T47D (cell line): ENCODE measurements around the gene SLC1A5.
A peak's percentile ranks its signal among the peaks of the same experiment; 100 is the strongest.

Source experiments
- DNase-seq, 2 experiments: peaks; one replicate each; pipeline versions ENCODE4 v3.0.0 to v3.0.0-alpha.2; 2011 to 2012; ENCODE audit warnings: low read depth in 1 of 2, low spot score in 1 of 2
- JUND ChIP-seq: IDR thresholded peaks from 2 replicates; pipeline ENCODE4 v1.6.1; 2012; ENCODE audit warnings: low read depth
- in situ Hi-C: cut with HindIII; loops from 2 replicates; pipeline ENCODE4 v1.10.0; 2016; ENCODE audit warnings: low sequenced_read_pairs, low pct_unique_long_range_greater_than_20kb

SLC1A5 gene

DNA sequence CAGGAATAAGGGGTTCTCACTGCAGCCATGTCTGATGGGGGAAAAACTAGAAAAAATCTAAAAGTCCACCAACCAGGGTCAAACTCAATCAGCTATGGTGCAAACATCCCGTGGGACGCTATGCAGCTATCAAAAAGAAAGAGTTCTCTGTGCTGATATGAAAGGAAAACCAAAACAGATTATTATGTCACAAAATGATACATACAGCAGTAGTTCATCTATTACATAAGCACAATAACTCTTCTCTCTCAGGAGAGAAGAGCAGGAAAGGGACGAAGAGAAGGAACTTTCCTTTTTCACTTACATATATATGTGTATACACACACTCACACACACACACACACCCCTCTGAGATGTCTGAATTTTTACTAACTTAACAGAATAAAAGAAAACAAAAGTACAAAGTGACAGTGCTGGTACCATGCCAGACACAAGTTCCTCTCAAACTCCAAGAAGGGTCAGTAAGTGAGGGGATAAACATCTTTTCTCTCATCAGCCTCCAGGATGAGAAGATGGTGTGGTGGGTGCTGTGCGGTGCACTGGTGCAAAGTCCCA is 45.4 kb downstream of the SLC1A5 start:
- in situ Hi-C loops, result no loop called here
- TF ChIP-seq JUND, result no peak
- DNase-seq, result no peak

GRCh38 chr19:46741447-46741846 is 46.9 kb downstream of the SLC1A5 start:
- DNase-seq, result no peak
- in situ Hi-C loops, result no loop called here
- no peak for TF ChIP-seq JUND

GRCh38 chr19:46739290-46739771 is 49.1 kb downstream of the SLC1A5 start:
- no peak for TF ChIP-seq JUND
- in situ Hi-C loops, result no loop called here
- no peak for DNase-seq

DNA sequence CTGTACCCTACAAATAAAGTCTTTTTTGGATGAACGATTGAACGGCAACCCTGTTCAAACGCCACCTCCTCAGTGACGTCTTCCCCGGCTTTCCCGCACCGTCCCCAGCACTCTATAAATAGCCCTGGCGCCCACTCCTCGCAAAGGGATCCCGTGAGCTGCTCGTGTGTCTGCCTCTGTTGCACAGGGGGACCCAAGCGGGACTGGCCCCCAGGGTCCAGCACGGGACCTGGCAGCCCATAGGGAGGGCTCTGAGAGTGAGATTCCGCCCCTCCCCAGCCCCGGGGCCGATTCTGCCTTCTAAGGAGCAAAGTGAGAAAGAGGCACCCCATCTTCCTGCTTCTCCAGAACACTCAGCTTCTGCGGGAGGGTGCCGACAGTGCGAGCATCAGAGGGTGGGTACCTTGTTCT is 50.6 kb downstream of the SLC1A5 start:
- TF ChIP-seq JUND, result no peak
- no peak for DNase-seq
- in situ Hi-C loops, result no loop called here

DNA sequence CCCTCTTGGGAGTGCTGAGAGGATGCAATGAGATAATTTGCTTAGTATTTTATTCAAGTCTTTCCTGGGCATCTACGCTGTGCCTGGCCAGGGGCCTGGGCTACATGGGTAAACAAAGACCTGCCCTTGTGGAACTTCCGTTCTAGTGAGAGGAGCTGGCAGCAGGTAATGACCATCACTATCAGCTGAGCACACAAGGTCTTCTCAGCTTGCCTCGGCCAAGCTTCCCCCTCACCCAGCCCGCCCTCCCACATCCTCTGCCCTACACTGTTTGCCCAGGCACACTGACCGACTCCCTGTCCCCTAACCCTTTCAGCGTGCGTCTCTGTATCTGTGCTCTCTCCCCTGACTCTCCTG is 51.1 kb downstream of the SLC1A5 start:
- in situ Hi-C loops, result no loop called here
- DNase-seq, result no peak
- no peak for TF ChIP-seq JUND

- DNase-seq, result no peak
- no peak for TF ChIP-seq JUND
- in situ Hi-C loops, result no loop called here
These were observed 51.7 kb downstream of the SLC1A5 start for GRCh38 chr19:46736531-46737297.

DNA sequence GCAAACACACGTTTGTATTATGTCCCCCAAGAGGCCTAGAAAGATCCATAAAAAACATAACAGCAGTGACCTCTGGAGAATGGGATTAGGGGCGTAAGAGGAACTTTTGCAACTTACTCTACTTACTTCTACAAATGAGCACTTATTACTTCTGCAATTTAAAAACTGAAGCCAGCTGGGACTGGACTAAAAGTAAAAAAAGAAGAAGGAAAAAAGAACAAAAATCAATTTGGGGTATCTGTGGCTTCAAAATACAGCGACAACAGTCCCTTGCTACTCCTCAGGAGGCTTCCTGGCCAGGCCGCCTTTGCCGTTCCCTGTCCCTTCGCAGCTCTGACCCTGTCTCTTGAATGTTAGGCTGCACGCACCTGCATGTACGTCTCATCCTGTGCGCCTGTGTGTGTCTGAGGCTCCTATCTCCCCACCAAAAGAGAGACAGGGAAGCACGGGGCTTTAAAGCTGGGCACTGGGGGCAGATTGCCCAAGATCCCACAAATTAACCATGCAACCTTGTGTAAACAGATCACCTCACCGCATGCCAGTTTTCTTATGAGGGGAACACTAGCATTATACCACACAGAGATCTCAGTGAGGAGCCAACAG is 54.6 kb downstream of the SLC1A5 start:
- in situ Hi-C loops, result no loop called here
- TF ChIP-seq JUND, result no peak
- DNase-seq, result no peak

DNA sequence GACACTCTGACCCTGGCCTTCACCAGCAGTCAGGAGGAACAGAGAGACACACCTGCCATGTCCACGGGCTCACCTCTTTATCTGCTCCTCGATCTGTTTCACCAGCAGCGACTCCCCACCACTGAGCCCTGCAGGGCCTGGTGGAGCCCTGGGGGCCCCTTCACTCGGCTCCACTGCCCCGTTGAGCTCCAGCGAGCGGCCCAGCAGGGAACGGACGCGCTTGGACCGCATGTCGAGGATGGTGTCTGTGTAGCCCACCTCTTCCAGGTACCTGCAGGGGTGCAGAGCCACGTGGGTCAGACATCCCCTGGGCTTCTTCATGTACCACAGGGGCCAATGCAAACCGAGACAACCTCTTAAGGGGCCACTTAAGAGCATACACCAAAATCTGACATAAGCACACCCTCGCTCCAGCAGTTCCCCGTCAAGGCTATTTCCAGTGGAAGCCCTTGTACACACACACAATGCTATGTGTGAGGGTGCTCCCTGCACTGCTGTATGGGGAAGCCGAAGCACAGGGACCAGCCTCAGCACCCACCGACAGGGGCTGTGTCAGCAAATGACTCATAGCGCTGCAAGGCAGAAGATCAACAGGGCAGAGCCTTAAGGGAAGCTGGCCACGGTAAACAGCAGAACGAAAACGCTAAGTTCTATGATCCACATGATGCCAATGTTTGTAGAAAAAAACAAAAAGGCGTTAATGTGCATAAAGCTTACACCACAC is 55.3 kb downstream of the SLC1A5 start:
- in situ Hi-C loops, result no loop called here
- TF ChIP-seq JUND, result no peak
- DNase-seq, result no peak

DNA sequence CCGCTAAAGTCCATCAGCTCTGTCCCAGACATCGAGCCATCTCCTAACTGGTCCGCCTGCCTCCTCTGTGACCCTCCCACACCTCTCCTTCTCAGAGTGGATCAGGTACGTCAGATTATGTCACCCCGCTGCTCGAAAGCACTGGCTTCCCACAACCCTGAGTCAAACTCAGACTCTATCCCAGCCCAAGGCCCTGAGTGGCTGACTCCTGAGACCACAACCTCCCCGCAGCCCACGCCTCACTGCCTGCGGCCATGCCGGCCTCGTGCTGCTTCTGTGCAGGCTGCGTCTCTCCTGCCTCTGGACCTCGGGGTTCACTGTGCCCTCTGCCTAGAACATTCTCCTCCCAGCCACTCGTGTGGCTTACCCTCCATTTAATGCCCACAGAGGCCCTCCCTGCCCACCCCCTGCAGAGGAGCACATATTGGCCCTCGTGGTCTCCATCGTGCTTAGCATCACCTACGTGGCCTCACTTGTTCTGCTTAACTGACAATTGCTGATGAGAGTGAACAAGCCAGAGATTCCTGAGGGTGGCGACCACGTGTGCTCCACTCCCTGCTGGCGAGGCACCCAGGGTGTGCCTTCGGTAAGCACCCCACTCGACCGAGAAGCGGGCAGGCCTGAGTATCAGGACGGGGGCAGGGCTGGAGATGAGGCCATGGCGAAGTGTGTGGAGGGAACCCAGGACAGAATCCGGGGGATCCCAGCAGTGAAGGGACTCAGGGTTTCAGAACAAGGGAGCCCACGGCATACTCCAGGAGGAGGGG is 56.0 kb downstream of the SLC1A5 start:
- in situ Hi-C loops, result no loop called here
- DNase-seq, result no peak
- TF ChIP-seq JUND, result no peak

DNA sequence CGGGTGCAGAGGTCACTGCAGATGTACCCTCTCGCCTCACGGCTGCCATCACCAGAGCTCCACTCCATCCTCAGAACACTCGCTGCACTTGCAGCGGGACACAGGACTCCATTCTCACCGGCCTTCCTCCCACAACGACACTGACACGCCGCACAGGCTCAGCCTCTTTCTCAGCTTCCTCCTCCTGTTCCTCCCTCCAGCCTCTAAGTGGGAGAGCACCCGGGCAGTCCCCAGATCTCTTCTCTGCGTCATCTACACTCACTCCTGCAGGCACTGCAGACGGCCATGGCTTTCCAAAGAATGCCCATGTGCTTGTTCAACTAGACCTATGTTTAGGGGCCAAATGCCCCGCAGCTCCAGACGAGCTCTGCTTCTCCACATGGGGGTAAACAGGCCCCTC is 56.8 kb downstream of the SLC1A5 start:
- DNase-seq, result no peak
- in situ Hi-C loops, result no loop called here
- TF ChIP-seq JUND, result no peak

DNA sequence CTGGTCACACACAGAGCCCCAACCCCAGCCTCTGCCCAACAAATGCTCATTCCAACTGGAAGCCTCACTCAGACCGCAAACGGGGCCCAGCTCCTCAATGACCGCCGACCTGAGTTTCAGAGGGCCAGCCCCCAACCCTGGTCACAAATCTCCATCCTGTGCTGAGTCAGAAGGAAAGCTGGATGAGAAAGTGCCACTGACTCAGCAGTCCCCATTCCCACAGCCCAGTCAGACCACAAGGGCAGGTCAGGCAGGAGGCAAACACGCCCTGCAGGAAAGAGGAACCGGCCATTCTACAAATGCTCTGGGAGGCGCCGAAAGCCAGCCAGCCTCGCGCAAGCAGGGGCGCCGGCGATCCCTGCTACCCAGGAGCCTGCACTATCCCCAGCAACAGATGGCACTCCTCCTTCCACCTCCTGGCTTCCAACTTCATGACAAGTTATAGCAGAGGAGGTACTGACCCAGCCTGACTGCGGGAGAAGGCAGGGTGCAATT is 57.3 kb downstream of the SLC1A5 start:
- no peak for TF ChIP-seq JUND
- in situ Hi-C loops, result no loop called here
- DNase-seq, result peak; percentile 73 to 89

GRCh38 chr19:46730595-46730994 is 57.8 kb downstream of the SLC1A5 start:
- no peak for TF ChIP-seq JUND
- in situ Hi-C loops, result no loop called here
- DNase-seq, result no peak
